GM23248 (cell line): ENCODE measurements around the gene TP53I3. TPM values are rescaled to one million over a fixed set of nuclear protein-coding genes. Genes with fewer than 3 reads are reported as not detected.

Experiments used
- DNase-seq: peaks from one replicate; pipeline ENCODE4 v3.0.0-alpha.2; 2015
- H2AFZ ChIP-seq: fragments of 200-600 bp; sonication (generic); 2 replicates; pipeline ENCODE4 v1.6.1; 2016; ENCODE audit warnings: antibody characterized with exemption
- H3F3A ChIP-seq: fragments of 200-600 bp; sonication (generic); 2 replicates; pipeline ENCODE4 v1.6.1; 2016; ENCODE audit warnings: mild to moderate bottlenecking, antibody characterized with exemption, mixed run types; ENCODE audit not compliant: insufficient read depth
- H3K27ac ChIP-seq: fragments of 200-600 bp; sonication (generic); 2 replicates; pipeline ENCODE4 v1.5.1; 2016; ENCODE audit warnings: mild to moderate bottlenecking
- H3K27me3 ChIP-seq: fragments of 200-600 bp; sonication (generic); replicated peaks from 2 replicates; pipeline ENCODE4 v1.6.1; 2016; ENCODE audit warnings: mild to moderate bottlenecking; ENCODE audit not compliant: insufficient read depth
- H3K36me3 ChIP-seq: fragments of 200-600 bp; sonication (generic); 2 replicates; pipeline ENCODE4 v1.6.1; 2016; ENCODE audit warnings: low read depth, mild to moderate bottlenecking
- H3K4me1 ChIP-seq: fragments of 200-600 bp; sonication (generic); 2 replicates; pipeline ENCODE4 v1.6.1; 2016; ENCODE audit warnings: mild to moderate bottlenecking; ENCODE audit not compliant: insufficient read depth
- H3K4me2 ChIP-seq: fragments of 200-600 bp; sonication (generic); one replicate; pipeline ENCODE4 v1.6.1; 2016; ENCODE audit warnings: mild to moderate bottlenecking; ENCODE audit not compliant: unreplicated experiment
- H3K4me3 ChIP-seq: fragments of 200-600 bp; sonication (generic); 2 replicates; pipeline ENCODE4 v1.5.1; 2016; ENCODE audit warnings: mild to moderate bottlenecking
- H3K79me2 ChIP-seq: fragments of 200-600 bp; sonication (generic); 2 replicates; pipeline ENCODE4 v1.6.1; 2016; ENCODE audit warnings: mild to moderate bottlenecking; ENCODE audit not compliant: insufficient read depth
- H3K9ac ChIP-seq: fragments of 200-600 bp; sonication (generic); 2 replicates; pipeline ENCODE4 v1.6.1; 2016; ENCODE audit warnings: mild to moderate bottlenecking
- H3K9me2 ChIP-seq: fragments of 200-600 bp; sonication (generic); 2 replicates; pipeline ENCODE4 v1.6.1; 2016; ENCODE audit warnings: mixed run types, mild to moderate bottlenecking, moderate library complexity; ENCODE audit not compliant: insufficient read depth
- H3K9me3 ChIP-seq: fragments of 200-600 bp; sonication (generic); one replicate; pipeline ENCODE4 v1.6.1; 2017; ENCODE audit warnings: low read depth
- H4K20me1 ChIP-seq: fragments of 200-600 bp; sonication (generic); 2 replicates; pipeline ENCODE4 v1.6.0; 2016; ENCODE audit not compliant: insufficient read depth
- EZH2 ChIP-seq: fragments of 200-600 bp; sonication (generic); IDR thresholded peaks from 2 replicates; pipeline ENCODE4 v1.6.1; 2018; ENCODE audit warnings: antibody characterized with exemption, mild to moderate bottlenecking; ENCODE audit not compliant: insufficient read depth, poor library complexity, severe bottlenecking
- EZH2phosphoT487 ChIP-seq: fragments of 200-600 bp; sonication (generic); IDR thresholded peaks from 2 replicates; pipeline ENCODE4 v1.6.1; 2018; ENCODE audit warnings: antibody characterized with exemption, moderate library complexity, mild to moderate bottlenecking, low read depth; ENCODE audit not compliant: insufficient read depth
- WGBS, 2 experiments: methylation state at CpG; one replicate each; pipeline ENCODE4 v1.1.6; 2015 to 2017; ENCODE audit warnings: low lambda C conversion rate in 2 of 2, low coverage in 1 of 2; ENCODE audit errors: missing lambda C conversion rate in 2 of 2; 5-methylcytosine and 5-hydroxymethylcytosine counted together
- in situ Hi-C: fragments of 300-500 bp; cut with MboI; formaldehyde crosslinking; loops from 2 replicates; pipeline ENCODE4 v1.15.0; 2020
- polyA plus RNA-seq: library from polyadenylated mRNA; unstranded; fragments of >200 nt; fragmentation: Nextera tagmentation; extraction: Ambion mirVana; gene quantifications from 2 replicates; pipeline ENCODE4 v1.2.1, GENCODE V29; 2016
- total RNA-seq: library from RNA; depleted of rRNA; stranded (reverse); fragments of >200 nt; shearing (Covaris generic); gene quantifications from 2 replicates; pipeline ENCODE4 v1.2.3, GENCODE V29; 2014

TP53I3 gene
- total and polyA plus RNA-seq, 2 experiments from 2014 or later: 76.2 to 81.7 TPM

DNA sequence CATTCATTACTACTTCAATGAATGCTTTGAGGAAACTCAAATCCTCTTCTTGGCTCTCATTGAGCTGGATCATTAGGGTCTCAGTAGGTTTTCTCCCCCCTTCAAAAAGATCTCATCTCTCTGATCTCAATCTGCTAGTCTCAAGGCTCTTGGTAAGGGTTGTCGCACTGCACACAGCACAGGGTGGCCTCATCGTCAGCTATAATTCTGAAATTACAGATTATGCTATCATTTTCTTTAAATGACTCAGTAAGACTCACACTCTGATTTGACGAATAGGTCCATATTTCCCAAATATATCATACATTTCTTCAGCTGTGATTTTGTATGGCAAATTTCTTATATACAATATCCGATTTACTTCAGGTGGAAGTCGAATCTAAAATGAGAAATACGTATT lies 10.8 kb downstream of the TP53I3 start:
- no peak overlapping the region for H3K4me3 ChIP-seq
- WGBS, 2 experiments: 80% methylated on average over 6 of the region's 6 CpGs
- in situ Hi-C loops: no loop called here
- peak overlapping the region; percentile 11; the same call in 1 of the 2 replicates for H3K9ac ChIP-seq
- H3F3A ChIP-seq: peaks cover 23% of the 10 kb centered on the region
- peaks cover 64% of the 10 kb centered on the region for H3K79me2 ChIP-seq
- no peaks in the 10 kb centered on the region for H3K9me2 ChIP-seq
- H3K4me2 ChIP-seq: no peak overlapping the region
- no peaks in the 10 kb centered on the region for H3K27me3 ChIP-seq
- peaks cover 19% of the 10 kb centered on the region for H3K36me3 ChIP-seq
- H3K9me3 ChIP-seq: no peaks in the 10 kb centered on the region
- H3K27ac ChIP-seq: no peak overlapping the region
- no peak for TF ChIP-seq EZH2phosphoT487
- TF ChIP-seq EZH2: no peak
- H2AFZ ChIP-seq: no peak overlapping the region
- no peak for DNase-seq
- peaks cover 8% of the 10 kb centered on the region; the same call in 1 of the 2 replicates for H3K4me1 ChIP-seq
- no peaks in the 10 kb centered on the region for H4K20me1 ChIP-seq

DNA sequence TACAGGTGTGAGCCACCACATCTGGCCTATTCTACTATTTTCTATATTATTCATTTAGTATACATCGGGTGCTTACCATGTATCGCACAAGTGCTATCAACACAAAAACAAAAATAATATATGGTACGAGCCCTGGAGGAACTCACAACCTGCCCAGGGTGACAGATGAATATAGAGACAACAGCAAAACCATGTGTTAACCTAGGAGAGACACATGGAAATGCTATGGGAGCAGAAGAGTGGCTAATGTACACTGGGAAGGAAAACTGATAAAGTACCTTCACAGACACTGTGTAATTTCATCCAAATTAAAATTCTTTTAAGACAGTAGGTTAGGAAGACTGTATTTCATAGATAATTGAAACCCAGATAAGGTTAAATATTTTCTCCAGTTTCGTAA lies 12.4 kb downstream of the TP53I3 start:
- Histone ChIP-seq H4K20me1 (no peaks in the 10 kb centered on the region), H3K9ac (no peak overlapping the region), H3K36me3 (peaks cover 24% of the 10 kb centered on the region), H3F3A (peaks cover 15% of the 10 kb centered on the region), H3K9me2 (no peaks in the 10 kb centered on the region), H3K27me3 (no peaks in the 10 kb centered on the region), H3K9me3 (no peaks in the 10 kb centered on the region), H3K4me2 (no peak overlapping the region), H2AFZ (no peak overlapping the region), H3K4me3 (no peak overlapping the region), H3K79me2 (peaks cover 64% of the 10 kb centered on the region), H3K4me1 (peaks cover 8% of the 10 kb centered on the region; the same call in 1 of the 2 replicates), H3K27ac (no peak overlapping the region)
- in situ Hi-C loops: no loop called here
- 89 to 90% methylated on average over 4 of the region's 4 CpGs for WGBS, 2 experiments
- TF ChIP-seq EZH2phosphoT487 (no peak), EZH2 (no peak)
- DNase-seq: no peak

DNA sequence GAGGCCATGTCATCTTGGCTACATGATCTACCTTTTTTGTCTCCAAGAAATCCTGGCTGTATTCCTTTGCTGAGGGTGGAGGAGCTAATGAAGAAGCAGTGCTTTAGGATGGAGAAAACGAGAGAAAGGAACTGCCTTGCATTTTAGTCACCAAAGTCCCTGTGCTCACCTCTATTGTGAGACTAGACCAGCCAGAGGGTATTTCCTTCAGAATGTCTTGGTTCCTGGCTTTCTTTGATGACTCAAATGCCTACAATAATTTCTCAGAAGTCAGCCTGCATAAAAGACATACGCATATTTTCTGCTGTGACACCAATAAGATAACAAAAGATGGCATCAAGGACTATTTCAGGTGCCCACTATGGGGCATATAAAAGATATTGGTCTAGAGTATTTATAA lies 19.3 kb downstream of the TP53I3 start:
- Histone ChIP-seq H3K9me2 (no peaks in the 10 kb centered on the region), H3K36me3 (peaks cover 22% of the 10 kb centered on the region), H3K4me1 (no peaks in the 10 kb centered on the region), H4K20me1 (no peaks in the 10 kb centered on the region), H3K9ac (no peak overlapping the region), H2AFZ (no peak overlapping the region), H3K9me3 (no peaks in the 10 kb centered on the region), H3K4me3 (no peak overlapping the region), H3K27me3 (no peaks in the 10 kb centered on the region), H3K79me2 (peaks cover 9% of the 10 kb centered on the region), H3K27ac (no peak overlapping the region), H3K4me2 (no peak overlapping the region), H3F3A (peaks cover 29% of the 10 kb centered on the region; the same call in 1 of the 2 replicates)
- in situ Hi-C loops: no loop called here
- WGBS, 2 experiments: 88 to 96% methylated on average over 2 of the region's 2 CpGs
- DNase-seq: no peak
- TF ChIP-seq EZH2: no peak
- TF ChIP-seq EZH2phosphoT487: no peak

DNA sequence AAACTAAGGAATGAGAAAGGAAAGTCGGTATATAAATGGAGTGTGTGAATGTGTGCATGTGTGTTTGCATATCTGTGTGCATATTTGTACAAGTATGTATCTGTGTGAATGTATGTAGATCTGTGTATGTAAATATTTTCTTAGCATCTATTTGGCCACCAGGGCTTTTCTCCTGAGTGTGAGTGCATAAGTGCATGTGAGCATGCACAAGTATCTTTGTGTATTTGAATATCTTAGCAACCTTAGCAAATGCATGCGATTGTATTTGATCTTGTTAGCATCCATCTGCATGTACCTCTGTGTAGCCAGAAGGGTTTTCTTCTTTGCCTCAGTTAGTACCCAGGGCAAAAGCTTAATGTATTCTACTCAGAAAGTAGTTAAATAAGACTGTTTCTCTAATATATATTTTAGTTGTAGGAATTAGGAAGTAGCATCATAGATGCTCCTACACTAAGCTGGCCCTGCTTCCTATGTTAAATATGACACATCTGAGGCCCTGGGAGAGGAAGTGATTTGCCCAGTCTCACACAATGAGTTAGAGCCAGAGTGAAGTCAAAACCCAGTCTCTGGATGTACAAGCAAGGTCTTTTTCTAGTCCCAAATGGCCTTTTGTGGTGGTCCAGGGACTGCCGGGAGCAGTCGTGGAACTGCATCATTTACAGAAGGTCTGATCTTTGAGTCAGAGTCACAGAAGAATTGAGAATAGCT lies 25.9 kb downstream of the TP53I3 start:
- 83 to 85% methylated on average over 4 of the region's 4 CpGs for WGBS, 2 experiments
- H3K9me2 ChIP-seq: no peaks in the 10 kb centered on the region
- H3K27me3 ChIP-seq: no peaks in the 10 kb centered on the region
- DNase-seq: no peak
- no peak overlapping the region for H3K9ac ChIP-seq
- H3K4me3 ChIP-seq: no peak overlapping the region
- no peaks in the 10 kb centered on the region for H3F3A ChIP-seq
- TF ChIP-seq EZH2phosphoT487: no peak
- no peak for TF ChIP-seq EZH2
- in situ Hi-C loops: no loop called here
- no peaks in the 10 kb centered on the region for H3K4me1 ChIP-seq
- H3K27ac ChIP-seq: no peak overlapping the region
- no peaks in the 10 kb centered on the region for H3K9me3 ChIP-seq
- no peaks in the 10 kb centered on the region for H3K79me2 ChIP-seq
- no peak overlapping the region for H2AFZ ChIP-seq
- H3K36me3 ChIP-seq: no peaks in the 10 kb centered on the region
- H3K4me2 ChIP-seq: no peak overlapping the region
- no peaks in the 10 kb centered on the region for H4K20me1 ChIP-seq
